ENCODE data around the gene CCDC13. TPM values are rescaled to one million over a fixed set of nuclear protein-coding genes. Genes with fewer than 3 reads are reported as not detected.

The CCDC13 gene
- total RNA-seq, 1 experiment from 2014 or later = 2.3 TPM

GRCh38 chr3:42773409-42773751 lies 327 bp upstream of the CCDC13 start (continued):
- no peak for TF ChIP-seq YY1 (IDR thresholded peaks at IDR 0.05; ENCODE audit: extremely low read depth, insufficient replicate concordance, low read depth, low read length)

GRCh38 chr3:42771271-42771670 lies 1.8 kb downstream of the CCDC13 start:
- DNase-seq (ENCODE audit: low read depth, low spot score) (no peak), ATAC-seq (no peak)
- Histone ChIP-seq H3K4me1 (ENCODE audit: control insufficient read depth in 1 of 2, insufficient read depth in 2 of 2, low read length in 2 of 2) (no peaks in the 10 kb centered on the region), H3K9me2 (ENCODE audit: insufficient read depth) (no peaks in the 10 kb centered on the region), H2AFZ (ENCODE audit: low read depth, low read length, poor library complexity, severe bottlenecking) (no peak overlapping the region), H3K9ac (ENCODE audit: low read length) (no peak overlapping the region), H4K20me1 (ENCODE audit: insufficient read depth) (no peaks in the 10 kb centered on the region), H3K9me3 (ENCODE audit: control insufficient read depth in 1 of 2, insufficient read depth in 1 of 2, low read depth in 1 of 2, low read length in 2 of 2) (no peaks in the 10 kb centered on the region), H3K4me2 (ENCODE audit: low read length) (no peak overlapping the region), H3K4me3 (replicated peaks in 1 of 2; ENCODE audit: low read depth in 1 of 2, low read length in 2 of 2) (no peak overlapping the region), H3K27ac (ENCODE audit: low read depth, low read length) (no peak overlapping the region), H3K36me3 (ENCODE audit: control insufficient read depth in 1 of 2, insufficient read depth in 2 of 2, low read length in 2 of 2) (peaks cover 0 to 2% of the 10 kb centered on the region in 2 experiments; a peak in 1 of 4 replicates), H3K27me3 (ENCODE audit: insufficient read depth, low read length) (no peaks in the 10 kb centered on the region), H3K79me2 (ENCODE audit: insufficient read depth, low read length) (no peaks in the 10 kb centered on the region)
- BruUV-seq (replicated peaks) = no TSS peak
- intact Hi-C loops (cut with micrococcal nuclease) = no loop called here
- ChIA-PET POLR2A (no interaction called here), RAD21 (ENCODE audit: low non-redundant PET in 1 of 2, low total read pairs in 2 of 2, uncharacterized antibody in 2 of 2, unreplicated experiment in 2 of 2) (no interaction called here), CTCF (no interaction called here)
- no peak for TF ChIP-seq ZFX (IDR thresholded peaks at IDR 0.05)
- no peak for TF ChIP-seq EZH2phosphoT487 (IDR thresholded peaks at IDR 0.05; ENCODE audit: borderline replicate concordance)
- TF ChIP-seq POLR2AphosphoS5 (IDR thresholded peaks at IDR 0.05; ENCODE audit: low read depth, low read length) = no peak
- TF ChIP-seq ZBTB33 (IDR thresholded peaks at IDR 0.05; ENCODE audit: extremely low read depth, insufficient replicate concordance, low read length) = no peak
- no peak for TF ChIP-seq EZH2 (IDR thresholded peaks at IDR 0.05)
- no peak for TF ChIP-seq MAX (IDR thresholded peaks at IDR 0.05)
- no peak for TF ChIP-seq JUND (IDR thresholded peaks at IDR 0.05)
- no peak for TF ChIP-seq RAD21 (IDR thresholded peaks at IDR 0.05; ENCODE audit: low read depth)
- no peak for TF ChIP-seq EGR1 (IDR thresholded peaks at IDR 0.05; ENCODE audit: low read depth)
- no peak for TF ChIP-seq POLR2A (IDR thresholded peaks at IDR 0.05; ENCODE audit: borderline replicate concordance, extremely low read depth, insufficient read depth, insufficient read length)
- no peak for TF ChIP-seq CEBPB (IDR thresholded peaks at IDR 0.05; ENCODE audit: low read depth)
- TF ChIP-seq YY1 (IDR thresholded peaks at IDR 0.05; ENCODE audit: extremely low read depth, insufficient replicate concordance, low read depth, low read length) = no peak
- no peak for TF ChIP-seq SP1 (IDR thresholded peaks at IDR 0.05; ENCODE audit: low read depth)
- no peak for TF ChIP-seq CBX3 (IDR thresholded peaks at IDR 0.05; ENCODE audit: low read depth)

All from HCT116 (cell line).